ENCODE results near the gene RXRA. TPM values are rescaled to one million over a fixed set of nuclear protein-coding genes. Genes with fewer than 3 reads are reported as not detected.

The RXRA gene
- total and polyA plus RNA-seq, 2 donors (not counting 3 experiments of a cell fraction or from before 2014, with no cell fraction given), result 15.4 to 37.4 TPM

GRCh38 chr9:134302130-134302817 is 24.0 kb upstream of the RXRA start:
- FAIRE-seq, result no peak
- no peak for DNase-seq (ENCODE audit: low read depth, low spot score)
- TF ChIP-seq JUN (IDR thresholded peaks at IDR 0.05; ENCODE audit: borderline replicate concordance, insufficient read depth, insufficient read length, low read depth), result no peak
- no peak for TF ChIP-seq MAX (IDR thresholded peaks at IDR 0.05; ENCODE audit: insufficient read depth, insufficient read length)
- H3K9ac ChIP-seq (replicated peaks; ENCODE audit: extremely low read depth, insufficient read depth, low read length), result no peak overlapping the region
- ChIA-PET POLR2A (no interaction called here), CTCF (no interaction called here)
- H2AFZ ChIP-seq (ENCODE audit: low read depth, low read length), result no peak overlapping the region
- H3K79me2 ChIP-seq (ENCODE audit: control insufficient read depth, insufficient read depth, low read length), result no peaks in the 10 kb centered on the region
- H4K20me1 ChIP-seq (replicated peaks; ENCODE audit: control insufficient read depth, extremely low read depth, insufficient read depth, low read length), result no peaks in the 10 kb centered on the region
- H3K27ac ChIP-seq (ENCODE audit: insufficient read depth, low read depth, low read length), result no peak overlapping the region
- no peaks in the 10 kb centered on the region for H3K4me1 ChIP-seq (ENCODE audit: control insufficient read depth, extremely low read depth, insufficient read depth, low read length)
- H3K36me3 ChIP-seq (ENCODE audit: control insufficient read depth in 2 of 2, extremely low read depth in 1 of 2, insufficient read depth in 2 of 2, low read length in 2 of 2), result no peaks in the 10 kb centered on the region
- no peak overlapping the region for H3K4me2 ChIP-seq (ENCODE audit: insufficient read depth, low read length)
- no peaks in the 10 kb centered on the region for H3K9me1 ChIP-seq (replicated peaks; ENCODE audit: control insufficient read depth, extremely low read depth, insufficient read depth, low read length)
- dilution Hi-C loops (cut with MboI; ENCODE audit: extremely low pct_ligation_motif_present, low sequenced_read_pairs) (no loop called here), intact Hi-C loops (cut with micrococcal nuclease) (no loop called here)
- H3K27me3 ChIP-seq (ENCODE audit: control insufficient read depth in 2 of 2, insufficient read depth in 2 of 2, low read length in 2 of 2), result no peaks in the 10 kb centered on the region
- no TSS peak for BruUV-seq (replicated peaks)
- no peaks in the 10 kb centered on the region for H3K9me3 ChIP-seq (replicated peaks; ENCODE audit: control insufficient read depth, insufficient read depth, low read length)
- no peak overlapping the region for H3K4me3 ChIP-seq (replicated peaks in 1 of 3; ENCODE audit: insufficient read depth in 1 of 3, low read depth in 1 of 3, low read length in 3 of 3)

- no peak overlapping the region for H2AFZ ChIP-seq (ENCODE audit: low read depth, low read length)
- H3K4me3 ChIP-seq (replicated peaks in 1 of 3; ENCODE audit: insufficient read depth in 1 of 3, low read depth in 1 of 3, low read length in 3 of 3), result no peak overlapping the region
- no peak for DNase-seq (ENCODE audit: low read depth, low spot score)
- ChIA-PET CTCF (no interaction called here), POLR2A (no interaction called here)
- no peak for FAIRE-seq
- no peaks in the 10 kb centered on the region for H3K36me3 ChIP-seq (ENCODE audit: control insufficient read depth in 2 of 2, extremely low read depth in 1 of 2, insufficient read depth in 2 of 2, low read length in 2 of 2)
- no peak overlapping the region for H3K27ac ChIP-seq (ENCODE audit: insufficient read depth, low read depth, low read length)
- no peaks in the 10 kb centered on the region for H3K9me1 ChIP-seq (replicated peaks; ENCODE audit: control insufficient read depth, extremely low read depth, insufficient read depth, low read length)
- H3K9ac ChIP-seq (replicated peaks; ENCODE audit: extremely low read depth, insufficient read depth, low read length), result no peak overlapping the region
- no TSS peak for BruUV-seq (replicated peaks)
- TF ChIP-seq GATA2 (IDR thresholded peaks at IDR 0.05; ENCODE audit: insufficient read depth, insufficient read length, low read depth, low read length), result no peak
- no peak for TF ChIP-seq POLR2A (IDR thresholded peaks at IDR 0.05; ENCODE audit: low read depth, low read length)
- no peak for TF ChIP-seq FOS (IDR thresholded peaks at IDR 0.05; ENCODE audit: borderline replicate concordance, insufficient read depth, low read length)
- TF ChIP-seq MAX (IDR thresholded peaks at IDR 0.05; ENCODE audit: insufficient read depth, insufficient read length), result no peak
- no peak for TF ChIP-seq JUN (IDR thresholded peaks at IDR 0.05; ENCODE audit: borderline replicate concordance, insufficient read depth, insufficient read length, low read depth)
- no peaks in the 10 kb centered on the region for H3K9me3 ChIP-seq (replicated peaks; ENCODE audit: control insufficient read depth, insufficient read depth, low read length)
- H3K79me2 ChIP-seq (ENCODE audit: control insufficient read depth, insufficient read depth, low read length), result no peaks in the 10 kb centered on the region
- no peaks in the 10 kb centered on the region for H4K20me1 ChIP-seq (replicated peaks; ENCODE audit: control insufficient read depth, extremely low read depth, insufficient read depth, low read length)
- no peak overlapping the region for H3K4me2 ChIP-seq (ENCODE audit: insufficient read depth, low read length)
- no peaks in the 10 kb centered on the region for H3K4me1 ChIP-seq (ENCODE audit: control insufficient read depth, extremely low read depth, insufficient read depth, low read length)
- dilution Hi-C loops (cut with MboI; ENCODE audit: extremely low pct_ligation_motif_present, low sequenced_read_pairs) (no loop called here), intact Hi-C loops (cut with micrococcal nuclease) (no loop called here)
- no peaks in the 10 kb centered on the region for H3K27me3 ChIP-seq (ENCODE audit: control insufficient read depth in 2 of 2, insufficient read depth in 2 of 2, low read length in 2 of 2)
These were observed 22.7 kb upstream of the RXRA start for GRCh38 chr9:134303601-134304000.

All from endothelial cell of umbilical vein (primary cell).